Adrenal gland (tissue), 12 donors: Measurements from ENCODE around the gene NEK7. TPM values are rescaled to one million over a fixed set of nuclear protein-coding genes. Genes with fewer than 3 reads are reported as not detected.

Experiments used
- DNase-seq, 7 donors: peaks; one replicate each; pipeline ENCODE4 v3.0.0-alpha.2; 2019 to 2020
- H3K27ac ChIP-seq, 5 donors: fragments of 200-600 bp; sonication (generic) in 4 of 5; 1 replicate in 3 of 5; 2 replicates in 2 of 5; pipeline versions ENCODE4 v1.5.1 to v1.8.0; 2016 to 2020; ENCODE audit warnings: mild to moderate bottlenecking in 1 of 5
- H3K27me3 ChIP-seq: fragments of 200-600 bp; 2 replicates; pipeline ENCODE4 v1.8.0; 2021
- H3K36me3 ChIP-seq, 2 donors: fragments of 200-600 bp; replicated peaks in 1 of 2; 1 replicate in 1 of 2; 2 replicates in 1 of 2; pipeline versions ENCODE4 v1.5.1 to v1.8.0; 2018 to 2022
- H3K4me1 ChIP-seq, 2 donors: fragments of 200-600 bp; replicated peaks in 1 of 2; 1 replicate in 1 of 2; 2 replicates in 1 of 2; pipeline versions ENCODE4 v1.5.1 to v1.8.0; 2018 to 2021
- H3K4me3 ChIP-seq, 4 donors: fragments of 200-600 bp; sonication (generic) in 3 of 4; one replicate each; pipeline ENCODE4 v1.5.1; 2016 to 2018
- H3K9me3 ChIP-seq, 3 donors: fragments of 200-600 bp; sonication (generic) in 1 of 3; replicated peaks in 1 of 3; 1 replicate in 2 of 3; 2 replicates in 1 of 3; pipeline versions ENCODE4 v1.5.1 to v1.8.0; 2016 to 2021
- POLR2A ChIP-seq, 2 donors: fragments of 450-650 bp; IDR thresholded peaks; one replicate each; pipeline ENCODE4 v1.6.1; 2017; ENCODE audit warnings: antibody characterized with exemption in 2 of 2, mild to moderate bottlenecking in 2 of 2, moderate library complexity in 1 of 2
- WGBS, 4 donors: extraction: QIAGEN DNeasy Blood & Tissue Kit in 2 of 4; methylation state at CpG; one replicate each; pipeline versions ENCODE4 v1.1.5 to v1.1.7; 2013 to 2017; 5-methylcytosine and 5-hydroxymethylcytosine counted together
- intact Hi-C, 2 donors: fragments of 100-400 bp; cut with DNase I; formaldehyde crosslinking; loops; one replicate each; pipeline versions ENCODE4 v1.14.1 to v1.15.0; 2022 to 2023
- polyA plus RNA-seq, 3 donors: library from polyadenylated mRNA; stranded (reverse); fragments of 200-250 nt in 2 of 3; fragments of 350-450 nt in 1 of 3; fragmentation: Illumina TruSeq in 1 of 3; extraction: RNeasy Lipid Tissue Mini Kit (QIAGEN cat#74804) in 1 of 3; gene quantifications; one replicate each; pipeline ENCODE4 v1.2.3, GENCODE V29; 2013 to 2014
- total RNA-seq, 9 donors: library from RNA; depleted of rRNA in 4 of 9; stranded (reverse); fragments of >200 nt in 4 of 9; fragments of 120-200 nt in 1 of 9; fragmentation: NEBNext Ultra II Directional in 1 of 9; extraction: Animal tissue kit (Norgen Biotek cat#: 25700) in 1 of 9; gene quantifications; one replicate each; pipeline versions ENCODE4 v1.1.0 to v1.2.4, GENCODE V29; 2013 to 2023
- TF ChIP-seq, protein P1 (sequence below), 6 experiments: fragments of 450-650 bp in 4 of 6; fragments of 200-600 bp in 2 of 6; sonication (generic) in 1 of 6; IDR thresholded peaks; 1 replicate in 5 of 6; 2 replicates in 1 of 6; pipeline versions ENCODE4 v1.5.1 to v1.8.0; 2016 to 2021; ENCODE audit warnings: antibody characterized with exemption in 6 of 6, mild to moderate bottlenecking in 2 of 6, moderate library complexity in 1 of 6
- donor health status: healthy with polysubstance abuse.
- donor health status: Bipolar disorder and iron deficiency.
- donor health status: DM: yes; HTN: yes; CAD: no.
- donor health status: DM: no; HTN: no; CAD: no.
- donor health status: DM: no; HTN: no; CAD: no.
- donor health status: DM: yes; HTN: yes; CAD: no.

Gene NEK7
- total and polyA plus RNA-seq, 12 donors: 34.0 to 270 (median 148) TPM

- Histone ChIP-seq H3K4me1 (peaks cover 0 to 13% of the 10 kb centered on the region in 2 donors), H3K36me3 (no peaks in the 10 kb centered on the region), H3K27me3 (no peaks in the 10 kb centered on the region), H3K27ac (no peak overlapping the region), H3K9me3 (no peaks in the 10 kb centered on the region), H3K4me3 (no peak overlapping the region)
- 83 to 93% (median 87%) methylated on average over 1 of the region's 1 CpG for WGBS, 4 donors
- TF ChIP-seq, protein P1, sequence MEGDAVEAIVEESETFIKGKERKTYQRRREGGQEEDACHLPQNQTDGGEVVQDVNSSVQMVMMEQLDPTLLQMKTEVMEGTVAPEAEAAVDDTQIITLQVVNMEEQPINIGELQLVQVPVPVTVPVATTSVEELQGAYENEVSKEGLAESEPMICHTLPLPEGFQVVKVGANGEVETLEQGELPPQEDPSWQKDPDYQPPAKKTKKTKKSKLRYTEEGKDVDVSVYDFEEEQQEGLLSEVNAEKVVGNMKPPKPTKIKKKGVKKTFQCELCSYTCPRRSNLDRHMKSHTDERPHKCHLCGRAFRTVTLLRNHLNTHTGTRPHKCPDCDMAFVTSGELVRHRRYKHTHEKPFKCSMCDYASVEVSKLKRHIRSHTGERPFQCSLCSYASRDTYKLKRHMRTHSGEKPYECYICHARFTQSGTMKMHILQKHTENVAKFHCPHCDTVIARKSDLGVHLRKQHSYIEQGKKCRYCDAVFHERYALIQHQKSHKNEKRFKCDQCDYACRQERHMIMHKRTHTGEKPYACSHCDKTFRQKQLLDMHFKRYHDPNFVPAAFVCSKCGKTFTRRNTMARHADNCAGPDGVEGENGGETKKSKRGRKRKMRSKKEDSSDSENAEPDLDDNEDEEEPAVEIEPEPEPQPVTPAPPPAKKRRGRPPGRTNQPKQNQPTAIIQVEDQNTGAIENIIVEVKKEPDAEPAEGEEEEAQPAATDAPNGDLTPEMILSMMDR (IDR thresholded peaks at IDR 0.05): no peak
- TF ChIP-seq POLR2A (IDR thresholded peaks at IDR 0.05): no peak
- DNase-seq: no peak
- intact Hi-C loops: no loop called here
These were observed 39.5 kb upstream of the NEK7 start for GRCh38 chr1:198117267-198117666.

DNA sequence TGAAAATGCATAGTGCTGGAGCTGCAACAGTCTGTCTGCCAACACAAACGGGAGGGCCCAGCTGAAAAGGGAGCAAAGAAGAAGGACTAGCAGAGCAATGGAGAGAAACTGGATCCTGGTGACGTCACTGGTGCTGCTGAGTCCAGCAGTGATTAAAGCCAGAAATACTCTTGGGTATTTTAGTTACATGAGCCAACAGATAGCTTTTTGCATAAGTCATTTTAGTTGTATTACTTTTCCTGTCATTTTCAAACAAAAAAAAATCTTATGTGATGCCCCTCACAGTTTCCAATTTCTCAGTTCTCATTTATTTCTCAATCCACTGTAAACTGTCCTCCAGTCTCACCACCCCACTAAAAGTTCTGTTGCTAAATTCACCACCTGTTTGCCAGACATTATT lies 38.7 kb upstream of the NEK7 start:
- WGBS, 4 donors: 28 to 45% (median 38%) methylated on average over 2 of the region's 2 CpGs
- Histone ChIP-seq H3K4me1 (peaks cover 3 to 22% of the 10 kb centered on the region in 2 donors), H3K36me3 (no peaks in the 10 kb centered on the region), H3K27me3 (no peaks in the 10 kb centered on the region), H3K27ac (peak overlapping the region in 1 of 5 donors; percentile 14), H3K4me3 (peak overlapping the region in 1 of 4 donors; percentile 10), H3K9me3 (no peaks in the 10 kb centered on the region)
- DNase-seq: peak; percentile 33 to 86 (median 73)
- TF ChIP-seq, protein P1 (IDR thresholded peaks at IDR 0.05): no peak
- TF ChIP-seq POLR2A (IDR thresholded peaks at IDR 0.05): no peak
- intact Hi-C loops: no loop called here

DNA sequence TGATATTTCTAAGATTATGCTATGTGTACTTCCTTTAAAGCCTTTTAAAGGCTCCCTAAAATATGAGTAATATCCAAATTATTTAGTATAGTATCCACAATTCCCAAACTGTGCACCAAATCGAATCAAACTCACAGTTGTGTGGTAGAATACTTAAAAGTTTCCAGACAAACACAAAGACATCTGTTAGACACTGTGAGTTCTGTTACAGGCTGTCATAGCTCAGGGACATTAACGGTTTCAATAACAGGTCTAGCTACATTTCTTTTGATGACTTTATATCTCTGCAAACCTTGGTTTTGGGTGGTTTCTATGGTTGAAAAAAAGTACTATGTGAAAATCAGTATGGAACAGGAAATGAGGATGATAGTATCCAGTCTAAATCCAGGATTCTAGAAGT lies 36.9 kb upstream of the NEK7 start:
- Histone ChIP-seq H3K4me1 (peaks cover 7 to 35% of the 10 kb centered on the region in 2 donors), H3K4me3 (no peak overlapping the region), H3K36me3 (no peaks in the 10 kb centered on the region), H3K27ac (no peak overlapping the region), H3K27me3 (no peaks in the 10 kb centered on the region), H3K9me3 (no peaks in the 10 kb centered on the region)
- TF ChIP-seq, protein P1 (IDR thresholded peaks at IDR 0.05): no peak
- TF ChIP-seq POLR2A (IDR thresholded peaks at IDR 0.05): no peak
- DNase-seq: no peak
- WGBS, 4 donors: 69 to 82% (median 77%) methylated on average over 2 of the region's 2 CpGs
- intact Hi-C loops: no loop called here

GRCh38 chr1:198121056-198121826 lies 35.6 kb upstream of the NEK7 start:
- intact Hi-C loops: no loop called here

More at GRCh38 chr1:198121056-198121826, 35.6 kb upstream of the NEK7 start:
- H3K27me3 ChIP-seq: no peaks in the 10 kb centered on the region
- TF ChIP-seq, protein P1 (IDR thresholded peaks at IDR 0.05): no peak
- TF ChIP-seq POLR2A (IDR thresholded peaks at IDR 0.05): no peak
- DNase-seq: no peak
- WGBS, 4 donors: 80 to 100% (median 95%) methylated on average over 3 of the region's 3 CpGs
- peaks cover 7 to 43% of the 10 kb centered on the region in 2 donors for H3K4me1 ChIP-seq
- no peak overlapping the region for H3K4me3 ChIP-seq
- H3K9me3 ChIP-seq: no peaks in the 10 kb centered on the region
- H3K27ac ChIP-seq: no peak overlapping the region
- H3K36me3 ChIP-seq: no peaks in the 10 kb centered on the region
